ENCODE data around the gene CPSF3. TPM values are rescaled to one million over a fixed set of nuclear protein-coding genes. Genes with fewer than 3 reads are reported as not detected.
"Not testable (repeated sequence)": the region's sequence is repeated elsewhere in the genome, so short reads cannot be mapped to it uniquely, and the experiment has no call there.

Gene CPSF3
- total RNA-seq, 6 experiments from 2014 or later: 40.6 to 49.8 (median 44.5) TPM

- Mint-ChIP-seq H3K27me3 (ENCODE audit: insufficient read depth) (peaks cover 7% of the 10 kb centered on the region), H3K4me3 (no peak overlapping the region), H3K4me1 (ENCODE audit: low read depth) (no peaks in the 10 kb centered on the region), H3K36me3 (ENCODE audit: low read depth) (peaks cover 30% of the 10 kb centered on the region; the same call in 1 of the 2 replicates), H3K9me3 (no peaks in the 10 kb centered on the region), H3K27ac (no peak overlapping the region)
- no peak for DNase-seq
- no peak for TF ChIP-seq CTCF (IDR thresholded peaks at IDR 0.05)
Observed at GRCh38 chr2:9391961-9392720, 31.3 kb upstream of the CPSF3 start.

- H3K27ac Mint-ChIP-seq: no peak overlapping the region
Observed at GRCh38 chr2:9392898-9393765, 30.3 kb upstream of the CPSF3 start.

GRCh38 chr2:9394816-9395215 lies 28.6 kb upstream of the CPSF3 start:
- H3K36me3 Mint-ChIP-seq (ENCODE audit: low read depth): peaks cover 21% of the 10 kb centered on the region; the same call in 1 of the 2 replicates
- H3K27me3 Mint-ChIP-seq (ENCODE audit: insufficient read depth): peaks cover 4% of the 10 kb centered on the region
- no peak for DNase-seq
- TF ChIP-seq CTCF (IDR thresholded peaks at IDR 0.05): no peak
- H3K4me1 Mint-ChIP-seq (ENCODE audit: low read depth): no peaks in the 10 kb centered on the region
- no peak overlapping the region for H3K4me3 Mint-ChIP-seq
- H3K9me3 Mint-ChIP-seq: no peaks in the 10 kb centered on the region
- H3K27ac Mint-ChIP-seq: no peak overlapping the region

More at GRCh38 chr2:9392898-9393765, 30.3 kb upstream of the CPSF3 start:
- peaks cover 28% of the 10 kb centered on the region; the same call in 1 of the 2 replicates for H3K36me3 Mint-ChIP-seq (ENCODE audit: low read depth)
- TF ChIP-seq CTCF (IDR thresholded peaks at IDR 0.05): no peak
- peaks cover 7% of the 10 kb centered on the region for H3K27me3 Mint-ChIP-seq (ENCODE audit: insufficient read depth)
- H3K9me3 Mint-ChIP-seq: no peaks in the 10 kb centered on the region
- H3K4me3 Mint-ChIP-seq: no peak overlapping the region
- no peaks in the 10 kb centered on the region for H3K4me1 Mint-ChIP-seq (ENCODE audit: low read depth)
- no peak for DNase-seq

GRCh38 chr2:9397201-9397600 lies 26.3 kb upstream of the CPSF3 start:
- Mint-ChIP-seq H3K4me3 (no peak overlapping the region), H3K36me3 (ENCODE audit: low read depth) (peaks cover 8% of the 10 kb centered on the region; the same call in 1 of the 2 replicates), H3K27me3 (ENCODE audit: insufficient read depth) (no peaks in the 10 kb centered on the region; the same call in 1 of the 2 replicates), H3K27ac (no peak overlapping the region), H3K4me1 (ENCODE audit: low read depth) (no peaks in the 10 kb centered on the region), H3K9me3 (no peaks in the 10 kb centered on the region)
- no peak for TF ChIP-seq CTCF (IDR thresholded peaks at IDR 0.05)
- DNase-seq: no peak

GRCh38 chr2:9398251-9398650 lies 25.2 kb upstream of the CPSF3 start:
- not testable (repeated sequence) for DNase-seq; H3K27ac Mint-ChIP-seq; H3K4me1 Mint-ChIP-seq (ENCODE audit: low read depth); H3K4me3 Mint-ChIP-seq; H3K27me3 Mint-ChIP-seq (ENCODE audit: insufficient read depth); H3K9me3 Mint-ChIP-seq
- peaks cover 16% of the 10 kb centered on the region; the same call in 1 of the 2 replicates for H3K36me3 Mint-ChIP-seq (ENCODE audit: low read depth)
